Hepatocyte (in vitro differentiated cells): Measurements from ENCODE around the gene RABL2A. TPM values are rescaled to one million over a fixed set of nuclear protein-coding genes. Genes with fewer than 3 reads are reported as not detected.
"Not testable (repeated sequence)": the region's sequence is repeated elsewhere in the genome, so short reads cannot be mapped to it uniquely, and the experiment has no call there.

ENCODE experiments used
- DNase-seq: peaks from one replicate; pipeline ENCODE4 v3.0.0-alpha.2; 2016; ENCODE audit warnings: low spot score
- H2AFZ ChIP-seq: fragments of 200-600 bp; sonication (generic); 2 replicates; pipeline ENCODE4 v1.6.0; 2016; ENCODE audit warnings: antibody characterized with exemption, mild to moderate bottlenecking
- H3K27ac ChIP-seq: fragments of 200-600 bp; sonication (generic); 2 replicates; pipeline ENCODE4 v1.5.1; 2016; ENCODE audit warnings: mild to moderate bottlenecking
- H3K27me3 ChIP-seq: fragments of 200-600 bp; sonication (generic); 2 replicates; pipeline ENCODE4 v1.6.1; 2016
- H3K36me3 ChIP-seq: fragments of 200-600 bp; sonication (generic); replicated peaks from 2 replicates; pipeline ENCODE4 v1.5.1; 2016; ENCODE audit warnings: low read depth; ENCODE audit not compliant: insufficient read depth
- H3K4me1 ChIP-seq: fragments of 200-600 bp; sonication (generic); 2 replicates; pipeline ENCODE4 v1.5.1; 2016; ENCODE audit warnings: mild to moderate bottlenecking, moderate library complexity; ENCODE audit not compliant: insufficient read depth
- H3K4me2 ChIP-seq: fragments of 200-600 bp; sonication (generic); 2 replicates; pipeline ENCODE4 v1.6.0; 2016
- H3K4me3 ChIP-seq: fragments of 200-600 bp; sonication (generic); 2 replicates; pipeline ENCODE4 v1.5.1; 2016; ENCODE audit warnings: mild to moderate bottlenecking
- H3K79me2 ChIP-seq: fragments of 200-600 bp; sonication (generic); 2 replicates; pipeline ENCODE4 v1.6.0; 2017; ENCODE audit warnings: mild to moderate bottlenecking
- H3K9me2 ChIP-seq: fragments of 200-600 bp; sonication (generic); replicated peaks from 2 replicates; pipeline ENCODE4 v1.6.0; 2017; ENCODE audit warnings: mild to moderate bottlenecking; ENCODE audit not compliant: insufficient read depth
- H3K9me3 ChIP-seq: fragments of 200-600 bp; sonication (generic); 2 replicates; pipeline ENCODE4 v1.5.1; 2016; ENCODE audit warnings: low read depth, mild to moderate bottlenecking
- H4K20me1 ChIP-seq: fragments of 200-600 bp; sonication (generic); 2 replicates; pipeline ENCODE4 v1.6.0; 2016; ENCODE audit warnings: mild to moderate bottlenecking; ENCODE audit not compliant: insufficient read depth, poor library complexity, severe bottlenecking
- WGBS: methylation state at CpG from one replicate; pipeline ENCODE4 v1.1.6; 2016; ENCODE audit warnings: low lambda C conversion rate; ENCODE audit errors: missing lambda C conversion rate; 5-methylcytosine and 5-hydroxymethylcytosine counted together
- polyA plus RNA-seq: library from polyadenylated mRNA; unstranded; fragments of >200 nt; fragmentation: Nextera tagmentation; extraction: Ambion mirVana; gene quantifications from 2 replicates; pipeline ENCODE4 v1.2.1, GENCODE V29; 2016
- total RNA-seq: library from RNA; depleted of rRNA; stranded (reverse); fragments of >200 nt; gene quantifications from 2 replicates; pipeline ENCODE4 v1.2.3, GENCODE V29; 2014

RABL2A gene
- total and polyA plus RNA-seq, 2 experiments from 2014 or later = 9.3 to 15.4 TPM

GRCh38 chr2:113591926-113592325 lies 35.1 kb upstream of the RABL2A start:
- not testable (repeated sequence) for H3K4me2 ChIP-seq, H3K4me3 ChIP-seq, H3K79me2 ChIP-seq, H3K27me3 ChIP-seq, H3K4me1 ChIP-seq, H3K36me3 ChIP-seq, H3K9me3 ChIP-seq, H4K20me1 ChIP-seq, H3K9me2 ChIP-seq, DNase-seq, H3K27ac ChIP-seq, H2AFZ ChIP-seq
- 83% methylated on average over 2 of the region's 9 CpGs for WGBS

DNA sequence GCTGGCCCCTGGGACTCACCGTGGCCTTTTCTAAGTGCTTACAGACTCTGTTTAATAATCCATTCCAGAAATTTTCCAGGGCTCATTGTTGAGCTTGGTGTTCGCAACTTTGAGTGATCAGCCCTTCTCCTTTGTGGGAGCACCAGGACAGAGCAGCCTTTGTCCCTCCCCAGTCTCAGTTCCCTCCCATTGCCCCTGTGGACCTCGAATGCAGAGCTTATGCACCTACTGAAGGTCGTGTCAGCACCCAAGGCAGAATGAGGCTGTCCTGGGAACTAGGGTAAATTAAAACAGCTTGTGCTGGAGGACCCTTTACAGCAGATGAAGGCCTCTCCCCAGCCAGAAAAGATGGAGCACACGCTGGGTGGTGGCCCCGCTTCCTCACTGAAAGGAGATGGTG lies 33.8 kb upstream of the RABL2A start:
- not testable (repeated sequence) for H3K79me2 ChIP-seq, H3K27me3 ChIP-seq, DNase-seq, H2AFZ ChIP-seq, H3K4me2 ChIP-seq, H3K9me2 ChIP-seq, H4K20me1 ChIP-seq, H3K9me3 ChIP-seq, H3K27ac ChIP-seq, H3K36me3 ChIP-seq, H3K4me3 ChIP-seq, H3K4me1 ChIP-seq
- 86% methylated on average over 5 of the region's 6 CpGs for WGBS

GRCh38 chr2:113595725-113596124 lies 31.3 kb upstream of the RABL2A start:
- H3K4me3 ChIP-seq, H3K4me2 ChIP-seq, H4K20me1 ChIP-seq, H3K79me2 ChIP-seq, H3K9me3 ChIP-seq, H2AFZ ChIP-seq, H3K36me3 ChIP-seq, H3K27me3 ChIP-seq, H3K27ac ChIP-seq, H3K9me2 ChIP-seq, H3K4me1 ChIP-seq: not testable (repeated sequence)
- DNase-seq = peak; percentile 2
- 96% methylated on average over 8 of the region's 10 CpGs for WGBS

- not testable (repeated sequence) for H3K36me3 ChIP-seq, H3K9me3 ChIP-seq, H3K27me3 ChIP-seq, H3K27ac ChIP-seq, H3K4me1 ChIP-seq, H3K4me2 ChIP-seq, H2AFZ ChIP-seq, DNase-seq, H3K9me2 ChIP-seq, H3K79me2 ChIP-seq, H4K20me1 ChIP-seq, H3K4me3 ChIP-seq
- WGBS = 79% methylated on average over 4 of the region's 10 CpGs
Measured at GRCh38 chr2:113597164-113597563, 29.9 kb upstream of the RABL2A start.

DNA sequence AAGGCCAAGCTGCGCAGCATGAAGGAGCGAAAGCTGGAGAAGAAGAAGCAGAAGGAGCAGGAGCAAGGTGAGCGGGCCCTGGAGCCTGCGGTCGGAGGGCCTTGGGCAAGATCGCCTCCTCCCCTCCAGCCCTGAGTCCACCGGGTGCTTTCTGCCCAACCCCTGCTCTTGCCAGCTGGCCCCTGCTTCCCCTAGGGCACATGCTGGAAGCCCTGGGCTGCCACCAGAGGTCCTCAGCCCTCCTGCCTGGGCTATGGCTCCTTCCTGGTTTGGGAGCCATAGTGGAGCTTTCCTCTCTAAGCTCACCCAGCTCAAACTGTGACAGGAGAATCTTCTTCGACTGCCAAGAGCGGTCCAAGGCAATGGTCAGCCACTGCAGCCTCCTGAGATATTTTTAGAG lies 29.5 kb upstream of the RABL2A start:
- not testable (repeated sequence) for H3K4me1 ChIP-seq, H3K27me3 ChIP-seq, H3K27ac ChIP-seq, H4K20me1 ChIP-seq, H3K36me3 ChIP-seq, H3K4me3 ChIP-seq, H3K4me2 ChIP-seq, DNase-seq, H3K79me2 ChIP-seq, H3K9me2 ChIP-seq, H3K9me3 ChIP-seq, H2AFZ ChIP-seq
- no CpG with 5 or more reads among the region's 9 CpGs for WGBS

DNA sequence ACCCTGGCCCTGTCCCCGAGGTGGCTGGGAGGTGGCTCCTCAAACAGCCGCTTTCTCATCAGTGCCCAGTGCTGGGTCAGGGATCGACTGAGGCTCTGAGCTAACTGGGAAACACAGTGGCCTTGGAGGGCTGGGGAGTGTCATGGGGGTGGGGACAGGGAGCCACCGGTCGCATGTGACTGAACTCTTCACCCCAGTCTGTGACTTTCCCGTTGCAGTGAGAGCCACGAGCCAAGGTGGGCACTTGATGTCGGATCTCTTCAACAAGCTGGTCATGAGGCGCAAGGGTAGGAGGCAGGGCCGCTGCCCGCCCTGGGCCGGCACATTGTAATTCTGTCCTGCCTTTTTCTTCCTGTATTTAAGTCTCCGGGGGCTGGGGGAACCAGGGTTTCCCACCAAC lies 28.9 kb upstream of the RABL2A start:
- not testable (repeated sequence) for H3K4me1 ChIP-seq, H4K20me1 ChIP-seq, DNase-seq

GRCh38 chr2:113598738-113599137 lies 28.3 kb upstream of the RABL2A start:
- H3K4me2 ChIP-seq, H3K36me3 ChIP-seq, H2AFZ ChIP-seq, H3K9me2 ChIP-seq, H3K27ac ChIP-seq, H3K4me3 ChIP-seq, H3K79me2 ChIP-seq, H4K20me1 ChIP-seq, DNase-seq, H3K4me1 ChIP-seq, H3K27me3 ChIP-seq, H3K9me3 ChIP-seq: not testable (repeated sequence)
- WGBS = 88% methylated on average over 6 of the region's 9 CpGs

More for the DNA sequence above, 28.9 kb upstream of the RABL2A start:
- H3K9me3 ChIP-seq, H3K36me3 ChIP-seq, H3K9me2 ChIP-seq, H3K79me2 ChIP-seq, H2AFZ ChIP-seq, H3K27ac ChIP-seq, H3K4me2 ChIP-seq, H3K27me3 ChIP-seq, H3K4me3 ChIP-seq: not testable (repeated sequence)
- WGBS = 87% methylated on average over 12 of the region's 13 CpGs

GRCh38 chr2:113599208-113599607 lies 27.9 kb upstream of the RABL2A start:
- not testable (repeated sequence) for H3K36me3 ChIP-seq, H3K79me2 ChIP-seq, H3K27ac ChIP-seq, H3K27me3 ChIP-seq, H4K20me1 ChIP-seq, H3K4me3 ChIP-seq, H2AFZ ChIP-seq, H3K9me2 ChIP-seq, H3K9me3 ChIP-seq, DNase-seq, H3K4me2 ChIP-seq, H3K4me1 ChIP-seq
- 63% methylated on average over 1 of the region's 2 CpGs for WGBS
